Measurements from ENCODE around the gene C1QTNF8. TPM values are rescaled to one million over a fixed set of nuclear protein-coding genes. Genes with fewer than 3 reads are reported as not detected.

The C1QTNF8 gene
- total RNA-seq, 1 experiment from 2014 or later, result not detected

GRCh38 chr16:1043881-1044451 lies 52.1 kb downstream of the C1QTNF8 start:
- H3K4me1 Mint-ChIP-seq, result 0 out of 4 replicates have a peak, but pooled peaks cover 0 to 2% of the 10 kb centered on the region in 2 experiments
- H2BK15ac ChIP-seq (ENCODE audit: low read depth, low read length), result no peak overlapping the region
- no peak overlapping the region for H2BK20ac ChIP-seq (ENCODE audit: low read depth, low read length, poor library complexity, severe bottlenecking)
- peaks cover 7% of the 10 kb centered on the region for H3K27me3 Mint-ChIP-seq (ENCODE audit: low read depth)
- peaks cover 10 to 11% of the 10 kb centered on the region in 2 experiments; a peak in 4 of 5 replicates for H3K9me3 Mint-ChIP-seq
- no peak overlapping the region for H2AFZ ChIP-seq (ENCODE audit: low read length)
- H4K91ac ChIP-seq (ENCODE audit: insufficient read length, low read depth, low read length), result no peak overlapping the region
- no peak overlapping the region for H2AK5ac ChIP-seq (ENCODE audit: insufficient read length, low read length)
- no peaks in the 10 kb centered on the region for H3K27me3 ChIP-seq (ENCODE audit: insufficient read depth, low read length)
- H3K4me3 Mint-ChIP-seq, result no peak overlapping the region
- no peak overlapping the region for H4K8ac ChIP-seq (replicated peaks; ENCODE audit: insufficient read length, low read depth, low read length)
- no peaks in the 10 kb centered on the region for H3K9me3 ChIP-seq (ENCODE audit: control insufficient read depth, low read depth, low read length)
- no peaks in the 10 kb centered on the region for H3K79me1 ChIP-seq (ENCODE audit: insufficient read depth, low read depth, low read length, poor library complexity, severe bottlenecking)
- H4K20me1 ChIP-seq (ENCODE audit: control insufficient read depth, insufficient read depth, insufficient read length), result no peaks in the 10 kb centered on the region
- DNase-seq, result no peak
- no peak overlapping the region for H3K14ac ChIP-seq (ENCODE audit: insufficient read depth, low read length)
- no peak overlapping the region for H3K4me2 ChIP-seq (ENCODE audit: insufficient read depth, insufficient read length, low read length)
- H3K4ac ChIP-seq (ENCODE audit: low read depth, low read length), result no peak overlapping the region
- H3K23ac ChIP-seq (ENCODE audit: insufficient read length, low read depth, low read length), result no peak overlapping the region
- no peak overlapping the region for H3K27ac Mint-ChIP-seq
- H2BK5ac ChIP-seq (ENCODE audit: insufficient read length, low read length), result no peak overlapping the region
- H3K56ac ChIP-seq (ENCODE audit: insufficient read length, low read depth, low read length), result no peak overlapping the region
- peak overlapping the region; percentile 24 for H3K18ac ChIP-seq (ENCODE audit: insufficient read length, low read depth, low read length)
- H4K5ac ChIP-seq (ENCODE audit: insufficient read length, low read depth, low read length), result no peak overlapping the region
- 0 out of 7 replicates have a peak, but pooled peaks cover 0 to 11% (median 0%) of the 10 kb centered on the region in 3 experiments for H3K36me3 Mint-ChIP-seq (ENCODE audit: insufficient read depth in 1 of 3, low read depth in 3 of 3)
- no peak overlapping the region for H2BK12ac ChIP-seq (ENCODE audit: insufficient read length, low read depth, low read length)
- no peak overlapping the region for H3K27ac ChIP-seq (ENCODE audit: insufficient read length, low read depth, low read length)
- no peak overlapping the region for H3T11ph ChIP-seq (ENCODE audit: low read length)
- no peak overlapping the region for H2BK120ac ChIP-seq (ENCODE audit: low read depth, low read length, poor library complexity, severe bottlenecking)
- TF ChIP-seq CTCF (conservative IDR thresholded peaks at IDR 0.05), result no peak
- H3K9ac ChIP-seq (ENCODE audit: extremely low read depth, insufficient read length, low read length), result no peak overlapping the region
- no peaks in the 10 kb centered on the region for H3K4me1 ChIP-seq (ENCODE audit: insufficient read depth, low read length)
- no peaks in the 10 kb centered on the region for H3K79me2 ChIP-seq (ENCODE audit: insufficient read depth, low read length)
- peaks cover 7% of the 10 kb centered on the region for H3K23me2 ChIP-seq (ENCODE audit: insufficient read length, low read depth, low read length, poor library complexity, severe bottlenecking)
- WGBS (ENCODE audit: extremely low coverage, insufficient read length, low lambda C conversion rate), result no CpG with 5 or more reads among the region's 40 CpGs
